Sigmoid colon (tissue), 7 donors: ENCODE data around the gene ITGB5. TPM values are rescaled to one million over a fixed set of nuclear protein-coding genes. Genes with fewer than 3 reads are reported as not detected.
"Not testable (repeated sequence)": the region's sequence is repeated elsewhere in the genome, so short reads cannot be mapped to it uniquely, and the experiment has no call there.

ENCODE experiments used
- DNase-seq: peaks from one replicate; pipeline ENCODE4 v3.0.0-alpha.2; 2019
- H3K27ac ChIP-seq, 4 donors: fragments of 200-600 bp; sonication (generic); one replicate each; pipeline ENCODE4 v1.5.1; 2016 to 2019; ENCODE audit warnings: mild to moderate bottlenecking in 1 of 4
- H3K27me3 ChIP-seq, 3 donors: fragments of 200-600 bp; sonication (generic); one replicate each; pipeline ENCODE4 v1.5.1; 2019; ENCODE audit warnings: mild to moderate bottlenecking in 1 of 3
- H3K36me3 ChIP-seq, 4 donors: fragments of 200-600 bp; sonication (generic); one replicate each; pipeline ENCODE4 v1.5.1; 2016 to 2019
- H3K4me1 ChIP-seq, 4 donors: fragments of 200-600 bp; sonication (generic); one replicate each; pipeline ENCODE4 v1.5.1; 2017 to 2019
- H3K4me3 ChIP-seq, 4 donors: fragments of 200-600 bp; sonication (generic); one replicate each; pipeline ENCODE4 v1.5.1; 2017 to 2019; ENCODE audit warnings: mild to moderate bottlenecking in 2 of 4, moderate library complexity in 1 of 4
- H3K9me3 ChIP-seq, 4 donors: fragments of 200-600 bp in 3 of 4; sonication (generic) in 3 of 4; one replicate each; pipeline versions ENCODE4 v1.5.1 to v1.6.1; 2013 to 2019
- EP300 ChIP-seq, 4 donors: sonication (generic); formaldehyde crosslinking; IDR thresholded peaks; one replicate each; pipeline ENCODE4 v1.6.1; 2017; ENCODE audit warnings: antibody characterized with exemption in 4 of 4
- POLR2A ChIP-seq, 2 donors: fragments of 450-650 bp; IDR thresholded peaks; one replicate each; pipeline ENCODE4 v1.6.1; 2016; ENCODE audit warnings: antibody characterized with exemption in 2 of 2, mild to moderate bottlenecking in 2 of 2, moderate library complexity in 2 of 2
- POLR2AphosphoS5 ChIP-seq, 4 donors: sonication (generic); formaldehyde crosslinking; IDR thresholded peaks; one replicate each; pipeline ENCODE4 v1.6.1; 2017; ENCODE audit warnings: antibody characterized with exemption in 4 of 4
- WGBS, 2 donors: extraction: QIAGEN DNeasy Blood & Tissue Kit; methylation state at CpG; one replicate each; pipeline ENCODE4 v1.1.7; 2013; 5-methylcytosine and 5-hydroxymethylcytosine counted together
- intact Hi-C: fragments of 100-400 bp; cut with DNase I; formaldehyde crosslinking; loops from one replicate; pipeline ENCODE4 v1.15.1; 2023
- polyA plus RNA-seq, 3 donors: library from polyadenylated mRNA; stranded (reverse); fragments of 200-250 nt; gene quantifications; one replicate each; pipeline ENCODE4 v1.2.3, GENCODE V29; 2013
- total RNA-seq, 4 donors: library from RNA; depleted of rRNA; stranded (reverse); fragments of >200 nt; gene quantifications; one replicate each; pipeline ENCODE4 v1.1.0, GENCODE V29; 2016
- TF ChIP-seq, protein P1 (sequence below), 4 experiments: fragments of 450-650 bp in 3 of 4; fragments of 200-600 bp in 1 of 4; IDR thresholded peaks; one replicate each; pipeline ENCODE4 v1.5.1; 2016 to 2019; ENCODE audit warnings: antibody characterized with exemption in 4 of 4, mild to moderate bottlenecking in 3 of 4, moderate library complexity in 2 of 4
- donor health status: healthy with polysubstance abuse.
- donor health status: Bipolar disorder and iron deficiency.
- donor health status: healthy.

Gene ITGB5
- total and polyA plus RNA-seq, 7 donors, result 15.0 to 203 (median 89.2) TPM

DNA sequence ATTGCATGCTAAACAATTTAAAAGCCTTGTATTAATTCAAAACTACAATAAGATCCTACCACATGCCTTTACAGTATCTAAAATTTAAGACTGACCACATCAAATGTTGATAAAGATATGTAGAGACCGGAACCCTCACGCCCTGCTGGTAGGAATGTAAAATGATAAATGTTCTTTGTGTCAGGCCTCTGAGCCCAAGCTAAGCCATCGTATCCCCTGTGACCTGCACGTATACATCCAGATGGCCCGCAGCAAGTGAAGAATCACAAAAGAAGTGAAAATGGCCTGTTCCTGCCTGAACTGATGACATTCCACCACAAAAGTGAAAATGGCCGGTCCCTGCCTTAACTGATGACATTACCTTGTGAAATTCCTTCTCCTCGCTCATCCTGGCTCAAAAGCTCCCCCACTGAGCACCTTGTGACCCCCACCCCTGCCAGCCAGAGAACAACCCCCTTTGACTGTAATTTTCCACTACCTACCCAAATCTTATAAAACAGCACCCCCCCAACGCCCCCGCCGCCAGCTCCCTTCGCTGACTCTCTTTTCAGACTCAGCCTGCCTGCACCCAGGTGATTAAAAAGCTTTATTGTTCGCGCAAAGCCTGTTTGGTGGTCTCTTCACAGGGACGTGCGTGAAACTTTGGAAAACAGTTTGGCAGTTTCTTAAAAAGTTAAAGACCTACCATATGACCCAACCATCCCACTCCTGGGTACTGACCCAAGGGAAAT, 59.5 kb downstream of the ITGB5 start:
- Histone ChIP-seq H3K27ac (peak overlapping the region; percentile 73 to 89 (median 80)), H3K4me1 (peaks cover 0 to 55% (median 40%) of the 10 kb centered on the region in 4 donors)
- DNase-seq, intact Hi-C loops, H3K4me3 ChIP-seq, H3K36me3 ChIP-seq, H3K9me3 ChIP-seq, H3K27me3 ChIP-seq: not testable (repeated sequence)
- 89 to 92% methylated on average over 15 of the region's 15 CpGs for WGBS, 2 donors
- TF ChIP-seq, protein P1, sequence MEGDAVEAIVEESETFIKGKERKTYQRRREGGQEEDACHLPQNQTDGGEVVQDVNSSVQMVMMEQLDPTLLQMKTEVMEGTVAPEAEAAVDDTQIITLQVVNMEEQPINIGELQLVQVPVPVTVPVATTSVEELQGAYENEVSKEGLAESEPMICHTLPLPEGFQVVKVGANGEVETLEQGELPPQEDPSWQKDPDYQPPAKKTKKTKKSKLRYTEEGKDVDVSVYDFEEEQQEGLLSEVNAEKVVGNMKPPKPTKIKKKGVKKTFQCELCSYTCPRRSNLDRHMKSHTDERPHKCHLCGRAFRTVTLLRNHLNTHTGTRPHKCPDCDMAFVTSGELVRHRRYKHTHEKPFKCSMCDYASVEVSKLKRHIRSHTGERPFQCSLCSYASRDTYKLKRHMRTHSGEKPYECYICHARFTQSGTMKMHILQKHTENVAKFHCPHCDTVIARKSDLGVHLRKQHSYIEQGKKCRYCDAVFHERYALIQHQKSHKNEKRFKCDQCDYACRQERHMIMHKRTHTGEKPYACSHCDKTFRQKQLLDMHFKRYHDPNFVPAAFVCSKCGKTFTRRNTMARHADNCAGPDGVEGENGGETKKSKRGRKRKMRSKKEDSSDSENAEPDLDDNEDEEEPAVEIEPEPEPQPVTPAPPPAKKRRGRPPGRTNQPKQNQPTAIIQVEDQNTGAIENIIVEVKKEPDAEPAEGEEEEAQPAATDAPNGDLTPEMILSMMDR (IDR thresholded peaks at IDR 0.05), result peak in 2 of 4 experiments; percentile 22 to 30

DNA sequence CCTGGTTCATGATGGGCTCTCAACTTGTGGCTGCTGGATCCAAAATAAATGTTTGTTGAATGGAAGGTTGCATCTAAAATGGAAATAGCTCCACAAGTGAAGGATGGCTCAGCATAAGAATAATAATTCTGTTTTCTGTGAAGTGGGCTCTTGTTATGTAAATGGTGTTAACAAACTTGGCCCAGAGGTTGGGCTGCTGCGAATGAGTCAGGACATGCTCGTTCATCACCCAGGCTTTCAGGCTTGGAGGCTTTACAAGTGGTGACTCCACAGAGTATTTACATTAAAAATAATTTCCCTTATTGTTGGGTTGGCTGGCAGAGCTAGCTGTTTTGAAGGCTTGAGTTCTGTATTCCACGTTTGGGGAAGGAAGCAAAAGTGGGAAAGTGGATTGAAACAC, 60.5 kb downstream of the ITGB5 start:
- intact Hi-C loops, result no loop called here
- peak overlapping the region; percentile 73 to 89 (median 80) for H3K27ac ChIP-seq
- WGBS, 2 donors, result 48 to 63% methylated on average over 3 of the region's 3 CpGs
- DNase-seq, result peak; percentile 90
- peak in 2 of 4 donors; percentile 28 to 79 for TF ChIP-seq EP300 (IDR thresholded peaks at IDR 0.05)
- no peak for TF ChIP-seq POLR2A (IDR thresholded peaks at IDR 0.05)
- TF ChIP-seq POLR2AphosphoS5 (IDR thresholded peaks at IDR 0.05), result peak in 3 of 4 donors; percentile 61 to 81 (median 67)
- TF ChIP-seq, protein P1 (IDR thresholded peaks at IDR 0.05), result no peak
- H3K4me3 ChIP-seq, result no peak overlapping the region
- H3K27me3 ChIP-seq, result no peaks in the 10 kb centered on the region
- H3K9me3 ChIP-seq, result no peaks in the 10 kb centered on the region
- no peaks in the 10 kb centered on the region for H3K36me3 ChIP-seq
- H3K4me1 ChIP-seq, result peaks cover 0 to 48% (median 39%) of the 10 kb centered on the region in 4 donors

DNA sequence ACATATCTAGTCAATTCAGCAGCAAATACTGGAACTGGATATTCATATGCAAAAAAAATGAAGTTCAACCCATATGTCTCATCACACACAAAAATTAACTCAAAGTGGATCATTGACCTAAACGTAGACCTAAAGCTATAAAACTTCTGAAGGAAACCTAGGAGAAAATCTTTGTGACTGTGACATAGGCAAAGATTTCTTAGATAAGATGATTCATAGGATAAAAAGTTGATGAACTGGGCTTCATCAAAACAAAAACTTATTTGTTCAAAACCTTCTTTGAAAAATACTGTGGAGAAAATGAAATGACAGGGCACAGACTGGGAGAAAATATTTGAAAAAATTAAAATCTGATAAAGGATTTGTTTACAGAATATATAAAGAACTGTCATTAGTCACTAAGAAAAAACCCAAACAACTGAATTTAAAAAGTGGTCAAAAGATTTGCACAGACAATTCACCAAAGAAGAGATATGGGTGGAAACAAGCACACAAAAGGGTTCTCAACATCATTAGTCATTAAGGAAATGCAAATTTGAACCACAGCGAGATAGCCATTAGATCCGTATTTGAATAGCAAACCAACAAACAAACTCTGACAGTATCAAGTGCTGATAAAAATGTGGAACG, 62.8 kb downstream of the ITGB5 start:
- no peaks in the 10 kb centered on the region for H3K27me3 ChIP-seq

DNA sequence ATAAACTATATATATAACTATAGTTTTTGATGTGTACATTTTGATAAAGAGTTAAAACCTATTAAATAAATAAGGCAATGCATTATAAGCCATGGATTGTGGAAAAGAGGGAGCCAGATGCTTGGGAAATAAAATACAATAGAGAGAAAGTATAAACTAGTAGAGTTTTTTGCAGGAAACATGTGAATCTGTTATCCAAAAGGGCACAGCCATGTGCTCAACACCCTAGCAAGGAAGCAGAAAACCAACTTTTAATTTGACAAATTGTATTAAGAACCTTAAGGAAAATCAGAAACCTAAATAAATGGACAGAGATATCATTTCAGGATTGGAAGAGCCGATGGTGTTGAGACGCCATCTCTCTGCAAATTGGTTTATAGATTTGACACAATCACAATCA, 63.5 kb downstream of the ITGB5 start:
- intact Hi-C loops, result no loop called here

More for the DNA sequence above, 62.8 kb downstream of the ITGB5 start:
- intact Hi-C loops, result no loop called here
- H3K36me3 ChIP-seq, result no peaks in the 10 kb centered on the region
- no peak for DNase-seq
- no peak for TF ChIP-seq POLR2AphosphoS5 (IDR thresholded peaks at IDR 0.05)
- TF ChIP-seq POLR2A (IDR thresholded peaks at IDR 0.05), result no peak
- TF ChIP-seq, protein P1 (IDR thresholded peaks at IDR 0.05), result no peak
- no peak for TF ChIP-seq EP300 (IDR thresholded peaks at IDR 0.05)
- no peaks in the 10 kb centered on the region for H3K9me3 ChIP-seq
- H3K4me1 ChIP-seq, result peaks cover 0 to 40% (median 36%) of the 10 kb centered on the region in 4 donors
- 90 to 92% methylated on average over 4 of the region's 4 CpGs for WGBS, 2 donors
- no peak overlapping the region for H3K27ac ChIP-seq
- no peak overlapping the region for H3K4me3 ChIP-seq

More for the DNA sequence above, 63.5 kb downstream of the ITGB5 start:
- TF ChIP-seq, protein P1 (IDR thresholded peaks at IDR 0.05), result no peak
- no peak for TF ChIP-seq POLR2AphosphoS5 (IDR thresholded peaks at IDR 0.05)
- no peak for TF ChIP-seq EP300 (IDR thresholded peaks at IDR 0.05)
- TF ChIP-seq POLR2A (IDR thresholded peaks at IDR 0.05), result no peak
- Histone ChIP-seq H3K9me3 (no peaks in the 10 kb centered on the region), H3K4me1 (peaks cover 0 to 43% (median 40%) of the 10 kb centered on the region in 4 donors), H3K27me3 (no peaks in the 10 kb centered on the region), H3K36me3 (no peaks in the 10 kb centered on the region), H3K27ac (no peak overlapping the region), H3K4me3 (no peak overlapping the region)
- DNase-seq, result no peak
- 75 to 98% methylated on average over 2 of the region's 2 CpGs for WGBS, 2 donors
